Fibroblast of lung (primary cell): Measurements from ENCODE around the gene MGST2. TPM values are rescaled to one million over a fixed set of nuclear protein-coding genes. Genes with fewer than 3 reads are reported as not detected.

Experiments used
- DNase-seq, 2 donors: peaks; one replicate each; pipeline versions ENCODE4 v3.0.0 to v3.0.0-alpha.2; 2010; ENCODE audit warnings: low read depth in 2 of 2
- H2AFZ ChIP-seq: 2 replicates; pipeline ENCODE4 v1.5.1; 2012; ENCODE audit warnings: low read length, control low read depth, inconsistent platforms
- H3K27ac ChIP-seq: 2 replicates; pipeline ENCODE4 v1.5.1; 2011; ENCODE audit warnings: low read length, control low read depth; ENCODE audit not compliant: insufficient read depth
- H3K27me3 ChIP-seq: 2 replicates; pipeline ENCODE4 v1.5.1; 2011; ENCODE audit warnings: mild to moderate bottlenecking, low read length; ENCODE audit not compliant: control insufficient read depth, insufficient read depth
- H3K36me3 ChIP-seq: 2 replicates; pipeline ENCODE4 v1.5.1; 2011; ENCODE audit warnings: low read length; ENCODE audit not compliant: control insufficient read depth, insufficient read depth
- H3K4me1 ChIP-seq: 2 replicates; pipeline ENCODE4 v1.5.1; 2011; ENCODE audit warnings: low read length; ENCODE audit not compliant: control insufficient read depth, insufficient read depth; ENCODE audit errors: extremely low read depth
- H3K4me2 ChIP-seq: 2 replicates; pipeline ENCODE4 v1.5.1; 2011; ENCODE audit warnings: low read length, control low read depth; ENCODE audit not compliant: insufficient read depth; ENCODE audit errors: extremely low read depth
- H3K4me3 ChIP-seq, 4 experiments: fragments of 200-600 bp in 1 of 4; sonication (generic) in 1 of 4; replicated peaks in 1 of 4; 2 replicates each; pipeline ENCODE4 v1.5.1; 2011 to 2016; ENCODE audit warnings: low read length in 4 of 4, low read depth in 3 of 4, mild to moderate bottlenecking in 3 of 4, control low read depth in 2 of 4, inconsistent platforms in 1 of 4, mixed read lengths in 1 of 4; ENCODE audit not compliant: insufficient read depth in 1 of 4; ENCODE audit errors: control extremely low read depth in 1 of 4
- H3K79me2 ChIP-seq: 2 replicates; pipeline ENCODE4 v1.5.1; 2012; ENCODE audit warnings: mild to moderate bottlenecking, low read length, inconsistent platforms; ENCODE audit not compliant: control insufficient read depth, insufficient read depth
- H3K9ac ChIP-seq: 2 replicates; pipeline ENCODE4 v1.5.1; 2011; ENCODE audit warnings: mild to moderate bottlenecking, low read length, control low read depth; ENCODE audit not compliant: insufficient read depth
- H3K9me3 ChIP-seq: 2 replicates; pipeline ENCODE4 v1.5.1; 2012; ENCODE audit warnings: low read depth, low read length; ENCODE audit not compliant: control insufficient read depth, insufficient read depth
- H4K20me1 ChIP-seq: 2 replicates; pipeline ENCODE4 v1.5.1; 2011; ENCODE audit warnings: low read length; ENCODE audit not compliant: control insufficient read depth, insufficient read depth; ENCODE audit errors: extremely low read depth
- CTCF ChIP-seq, 2 donors: IDR thresholded peaks in 1 of 2; conservative IDR thresholded peaks in 1 of 2; 1 replicate in 1 of 2; 2 replicates in 1 of 2; pipeline ENCODE4 v1.5.1; 2011 to 2012; ENCODE audit warnings: low read length in 2 of 2, control low read depth in 1 of 2, inconsistent platforms in 1 of 2, low read depth in 1 of 2, mild to moderate bottlenecking in 1 of 2
- EZH2 ChIP-seq: IDR thresholded peaks from 2 replicates; pipeline ENCODE4 v1.5.1; 2012; ENCODE audit warnings: low read length, control low read depth, mild to moderate bottlenecking; ENCODE audit errors: missing control alignments
- polyA plus RNA-seq, 2 donors: library from polyadenylated mRNA; depleted of rRNA in 1 of 2; stranded (reverse) in 1 of 2; unstranded in 1 of 2; fragments of >200 nt; gene quantifications; 2 replicates each; pipeline ENCODE4 v1.2.1, GENCODE V29; 2011 to 2012; ENCODE audit warnings: missing spikeins in 1 of 2
- total RNA-seq: library from RNA; depleted of rRNA; stranded (reverse); fragments of >200 nt; gene quantifications from 2 replicates; pipeline ENCODE4 v1.2.1, GENCODE V29; 2014

MGST2 gene
- total and polyA plus RNA-seq, 2 donors (not counting 1 experiment from before 2014, with no cell fraction given), result 5.3 to 20.1 TPM

GRCh38 chr4:139715746-139716391, 50.2 kb downstream of the MGST2 start:
- H3K9me3 ChIP-seq, result no peaks in the 10 kb centered on the region
- H3K4me2 ChIP-seq, result no peak overlapping the region
- no peak for TF ChIP-seq CTCF (conservative IDR thresholded peaks at IDR 0.05 in 1 of 2, IDR thresholded peaks at IDR 0.05 in 1 of 2; ENCODE audit: low read depth in 1 of 2, low read length in 2 of 2)
- no peak for TF ChIP-seq EZH2
- H2AFZ ChIP-seq, result no peak overlapping the region
- no peaks in the 10 kb centered on the region for H3K27me3 ChIP-seq
- no peak overlapping the region for H3K9ac ChIP-seq
- no peaks in the 10 kb centered on the region for H3K36me3 ChIP-seq
- no peaks in the 10 kb centered on the region for H3K4me1 ChIP-seq
- peak in 1 of 2 donors; percentile 65 for DNase-seq
- H3K4me3 ChIP-seq, result no peak overlapping the region
- no peaks in the 10 kb centered on the region for H3K79me2 ChIP-seq
- no peak overlapping the region for H3K27ac ChIP-seq
- H4K20me1 ChIP-seq, result no peaks in the 10 kb centered on the region

- Histone ChIP-seq H3K4me2 (no peak overlapping the region), H3K27ac (no peak overlapping the region), H3K4me3 (no peak overlapping the region), H3K27me3 (no peaks in the 10 kb centered on the region), H2AFZ (no peak overlapping the region), H3K4me1 (no peaks in the 10 kb centered on the region), H4K20me1 (no peaks in the 10 kb centered on the region), H3K79me2 (no peaks in the 10 kb centered on the region), H3K9ac (no peak overlapping the region), H3K36me3 (no peaks in the 10 kb centered on the region), H3K9me3 (no peaks in the 10 kb centered on the region)
- TF ChIP-seq CTCF (conservative IDR thresholded peaks at IDR 0.05 in 1 of 2, IDR thresholded peaks at IDR 0.05 in 1 of 2; ENCODE audit: low read depth in 1 of 2, low read length in 2 of 2) (no peak), EZH2 (no peak)
- no peak for DNase-seq
These were observed 52.7 kb downstream of the MGST2 start for GRCh38 chr4:139718358-139718757.

GRCh38 chr4:139718833-139719232, 53.2 kb downstream of the MGST2 start:
- Histone ChIP-seq H3K4me1 (no peaks in the 10 kb centered on the region), H4K20me1 (no peaks in the 10 kb centered on the region), H3K9me3 (no peaks in the 10 kb centered on the region), H3K9ac (no peak overlapping the region), H3K27ac (no peak overlapping the region), H3K4me2 (no peak overlapping the region), H3K4me3 (no peak overlapping the region), H3K36me3 (no peaks in the 10 kb centered on the region), H3K27me3 (no peaks in the 10 kb centered on the region), H3K79me2 (no peaks in the 10 kb centered on the region), H2AFZ (no peak overlapping the region)
- TF ChIP-seq EZH2 (no peak), CTCF (conservative IDR thresholded peaks at IDR 0.05 in 1 of 2, IDR thresholded peaks at IDR 0.05 in 1 of 2; ENCODE audit: low read depth in 1 of 2, low read length in 2 of 2) (no peak)
- no peak for DNase-seq
